OCI-LY3 (cell line): ENCODE results near the gene DENND5A.

Experiments
- CTCF ChIP-seq: fragments of 200-600, 300-600 bp; sonication (generic); IDR thresholded peaks from 2 replicates; pipeline ENCODE4 v1.5.1; 2014; ENCODE audit warnings: antibody characterized with exemption, low read length, low read depth
- EZH2phosphoT487 ChIP-seq: fragments of 200-600 bp; shearing (Covaris generic); IDR thresholded peaks from 2 replicates; pipeline ENCODE4 v1.6.1; 2018; ENCODE audit warnings: antibody characterized with exemption, mixed run types, low read depth

GRCh38 chr11:9228091-9228490 is 37.1 kb downstream of the DENND5A start:
- TF ChIP-seq CTCF, result no peak
- no peak for TF ChIP-seq EZH2phosphoT487
